ENCODE data around the gene CLDN5.

DNA sequence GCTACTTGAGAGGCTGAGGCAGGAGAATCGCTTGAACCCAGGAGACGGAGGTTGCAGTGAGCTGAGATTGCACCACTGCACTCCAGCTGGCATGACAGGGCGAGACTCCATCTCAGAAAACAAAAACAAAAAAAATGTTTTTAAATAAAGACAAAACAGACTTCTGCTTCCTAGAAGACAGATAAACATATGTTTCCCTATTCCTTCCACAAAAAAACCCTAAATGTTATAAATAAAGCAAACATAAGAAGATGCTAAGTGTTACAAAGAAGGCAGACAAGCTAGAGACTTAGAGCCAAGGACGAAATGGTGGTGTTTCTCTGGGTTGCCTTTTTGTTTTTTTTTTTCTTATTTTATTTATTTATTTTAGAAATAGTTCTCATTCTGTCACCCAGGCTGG is 5.6 kb upstream of the CLDN5 start:
- TF ChIP-seq, protein P1, sequence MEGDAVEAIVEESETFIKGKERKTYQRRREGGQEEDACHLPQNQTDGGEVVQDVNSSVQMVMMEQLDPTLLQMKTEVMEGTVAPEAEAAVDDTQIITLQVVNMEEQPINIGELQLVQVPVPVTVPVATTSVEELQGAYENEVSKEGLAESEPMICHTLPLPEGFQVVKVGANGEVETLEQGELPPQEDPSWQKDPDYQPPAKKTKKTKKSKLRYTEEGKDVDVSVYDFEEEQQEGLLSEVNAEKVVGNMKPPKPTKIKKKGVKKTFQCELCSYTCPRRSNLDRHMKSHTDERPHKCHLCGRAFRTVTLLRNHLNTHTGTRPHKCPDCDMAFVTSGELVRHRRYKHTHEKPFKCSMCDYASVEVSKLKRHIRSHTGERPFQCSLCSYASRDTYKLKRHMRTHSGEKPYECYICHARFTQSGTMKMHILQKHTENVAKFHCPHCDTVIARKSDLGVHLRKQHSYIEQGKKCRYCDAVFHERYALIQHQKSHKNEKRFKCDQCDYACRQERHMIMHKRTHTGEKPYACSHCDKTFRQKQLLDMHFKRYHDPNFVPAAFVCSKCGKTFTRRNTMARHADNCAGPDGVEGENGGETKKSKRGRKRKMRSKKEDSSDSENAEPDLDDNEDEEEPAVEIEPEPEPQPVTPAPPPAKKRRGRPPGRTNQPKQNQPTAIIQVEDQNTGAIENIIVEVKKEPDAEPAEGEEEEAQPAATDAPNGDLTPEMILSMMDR (conservative IDR thresholded peaks at IDR 0.05; ENCODE audit: low read length), result no peak
- no peak for TF ChIP-seq EZH2phosphoT487 (IDR thresholded peaks at IDR 0.05; ENCODE audit: borderline replicate concordance, low read depth, low read length)

All from OCI-LY7 (cell line).